HG03565 (cell line): ENCODE results near the gene C6orf15.

Experiments
- ATAC-seq: cut with Tn5 transposase; IDR thresholded peaks from one replicate; pipeline ENCODE4 v1.9.1; 2021; ENCODE audit warnings: mild to moderate bottlenecking, moderate library complexity; ENCODE audit not compliant: unreplicated experiment

Gene C6orf15

GRCh38 chr6:31112478-31112877 lies at the start of gene C6orf15:
TSS of gene C6orf15 (minus strand) at chr6:31112575. CDS start at chr6:31112555, 20 bp downstream.
- ATAC-seq = no peak

GRCh38 chr6:31161216-31162126 lies 49.1 kb upstream of the C6orf15 start:
- no peak for ATAC-seq

GRCh38 chr6:31158863-31159855 lies 46.8 kb upstream of the C6orf15 start:
- no peak for ATAC-seq

- ATAC-seq = peak; percentile 65
Observed at GRCh38 chr6:31158140-31158862, 45.9 kb upstream of the C6orf15 start, which contains the start of gene TCF19. TSS of gene TCF19 (plus strand) at chr6:31158589. CDS start at chr6:31159470, 881 bp downstream.

- ATAC-seq = no peak
Observed at GRCh38 chr6:31157513-31158139, 45.3 kb upstream of the C6orf15 start, which contains the start of gene CCHCR1. TSS of gene CCHCR1 (minus strand) at chr6:31157802. CDS start at chr6:31157600, 202 bp downstream.

- no peak for ATAC-seq
Observed at GRCh38 chr6:31156641-31157040, 44.3 kb upstream of the C6orf15 start.

GRCh38 chr6:31154436-31154835 lies 42.1 kb upstream of the C6orf15 start:
- no peak for ATAC-seq

GRCh38 chr6:31152781-31153180 lies 40.4 kb upstream of the C6orf15 start:
- ATAC-seq = no peak

- ATAC-seq = no peak
Observed at GRCh38 chr6:31149827-31150447, 37.6 kb upstream of the C6orf15 start.

GRCh38 chr6:31145386-31145785 lies 33.0 kb upstream of the C6orf15 start:
- no peak for ATAC-seq

GRCh38 chr6:31144970-31145340 lies 32.6 kb upstream of the C6orf15 start:
- no peak for ATAC-seq

GRCh38 chr6:31144296-31144969 lies 32.1 kb upstream of the C6orf15 start:
- no peak for ATAC-seq

GRCh38 chr6:31143148-31143547 lies 30.8 kb upstream of the C6orf15 start:
- no peak for ATAC-seq

GRCh38 chr6:31142361-31142761 lies 30.0 kb upstream of the C6orf15 start:
- no peak for ATAC-seq

GRCh38 chr6:31140643-31141042 lies 28.3 kb upstream of the C6orf15 start:
- ATAC-seq = no peak

- ATAC-seq = no peak
Observed at GRCh38 chr6:31139599-31139998, 27.2 kb upstream of the C6orf15 start.

GRCh38 chr6:31138982-31139381 lies 26.6 kb upstream of the C6orf15 start, which contains the start of gene PSORS1C2:
TSS of gene PSORS1C2 (minus strand) at chr6:31139066. CDS start at chr6:31139026, 40 bp downstream.
- ATAC-seq = no peak

GRCh38 chr6:31135710-31136109 lies 23.3 kb upstream of the C6orf15 start:
- ATAC-seq = no peak

GRCh38 chr6:31132806-31133205 lies 20.4 kb upstream of the C6orf15 start:
- no peak for ATAC-seq
